GM06990 (cell line): Measurements from ENCODE around the gene ABCF2.

Source experiments
- DNase-seq: peaks from one replicate; pipeline ENCODE4 v3.0.0-alpha.2; 2011; ENCODE audit not compliant: insufficient read length; ENCODE audit errors: extremely low read depth
- H3K27me3 ChIP-seq: replicated peaks from 2 replicates; pipeline ENCODE4 v1.6.0; 2011; ENCODE audit warnings: low read length; ENCODE audit not compliant: control insufficient read depth, insufficient read depth
- H3K36me3 ChIP-seq: 2 replicates; pipeline ENCODE4 v1.5.1; 2011; ENCODE audit warnings: low read length; ENCODE audit not compliant: control insufficient read depth, insufficient read depth
- H3K4me3 ChIP-seq: replicated peaks from 2 replicates; pipeline ENCODE4 v1.5.1; 2011; ENCODE audit warnings: low read depth, mild to moderate bottlenecking, control low read depth, low read length
- CTCF ChIP-seq: IDR thresholded peaks from 2 replicates; pipeline ENCODE4 v1.5.1; 2011; ENCODE audit warnings: low read length, control low read depth, mild to moderate bottlenecking, inconsistent platforms; ENCODE audit not compliant: insufficient read depth, poor library complexity, severe bottlenecking

ABCF2 gene

GRCh38 chr7:151233804-151234203 lies 6.8 kb upstream of the ABCF2 start:
- Histone ChIP-seq H3K27me3 (no peaks in the 10 kb centered on the region), H3K4me3 (peak overlapping the region; percentile 99), H3K36me3 (peaks cover 21% of the 10 kb centered on the region)
- no peak for DNase-seq
- no peak for TF ChIP-seq CTCF

GRCh38 chr7:151232917-151233701 lies 6.1 kb upstream of the ABCF2 start:
- peak; percentile 52 for DNase-seq
- Histone ChIP-seq H3K4me3 (peak overlapping the region; percentile 99), H3K36me3 (peaks cover 21% of the 10 kb centered on the region), H3K27me3 (no peaks in the 10 kb centered on the region)
- no peak for TF ChIP-seq CTCF

- DNase-seq, result peak; percentile 91
- Histone ChIP-seq H3K27me3 (no peaks in the 10 kb centered on the region), H3K4me3 (peak within 1 kb of the TSS; percentile 99), H3K36me3 (peaks cover 14% of the 10 kb centered on the region)
- no peak for TF ChIP-seq CTCF
These were observed 5.3 kb upstream of the ABCF2 start, which contains the start of gene CHPF2 for GRCh38 chr7:151232091-151232916. CHPF2 (plus strand) TSS chr7:151232483; CDS start chr7:151234012, 1,529 bp downstream.

GRCh38 chr7:151231080-151231479 lies 4.1 kb upstream of the ABCF2 start:
- DNase-seq, result no peak
- TF ChIP-seq CTCF, result no peak

GRCh38 chr7:151229249-151229648 lies 2.2 kb upstream of the ABCF2 start:
- Histone ChIP-seq H3K27me3 (no peaks in the 10 kb centered on the region), H3K4me3 (no peak overlapping the region), H3K36me3 (peaks cover under 1% of the 10 kb centered on the region)
- TF ChIP-seq CTCF, result no peak
- no peak for DNase-seq

More at GRCh38 chr7:151231080-151231479, 4.1 kb upstream of the ABCF2 start:
- Histone ChIP-seq H3K4me3 (no peak overlapping the region), H3K27me3 (no peaks in the 10 kb centered on the region), H3K36me3 (peaks cover 7% of the 10 kb centered on the region)
